Common myeloid progenitor, CD34-positive (primary cell): Measurements from ENCODE around the gene C4BPA.

Experiments
- CTCF ChIA-PET: fragments of 350-600 bp; sonication (Branson Sonifier 250); formaldehyde crosslinking; loops from one replicate; lab custom pipeline; 2021; ENCODE audit warnings: antibody characterized with exemption; lab: Charles Lee
- POLR2A ChIA-PET: fragments of 350-600 bp; sonication (Branson Sonifier 250); formaldehyde crosslinking; loops from one replicate; lab custom pipeline; 2021; ENCODE audit warnings: antibody characterized with exemption; lab: Charles Lee
- DNase-seq, 3 donors: peaks; one replicate each; pipeline versions ENCODE4 v3.0.0 to v3.0.0-alpha.2; 2013
- H3K27ac ChIP-seq, 2 experiments: 1 replicate in 1 of 2; 2 replicates in 1 of 2; pipeline ENCODE4 v1.7.0; 2013; ENCODE audit warnings: inconsistent platforms in 2 of 2, low read length in 2 of 2, mild to moderate bottlenecking in 2 of 2, low read depth in 1 of 2, moderate library complexity in 1 of 2; ENCODE audit not compliant: severe bottlenecking in 2 of 2, insufficient read depth in 1 of 2, poor library complexity in 1 of 2
- H3K27me3 ChIP-seq, 5 experiments: replicated peaks in 2 of 5; 1 replicate in 3 of 5; 2 replicates in 2 of 5; pipeline versions ENCODE4 v1.6.1 to v1.7.0; 2013; ENCODE audit warnings: low read length in 4 of 5, mild to moderate bottlenecking in 2 of 5, moderate library complexity in 2 of 5, inconsistent platforms in 1 of 5; ENCODE audit not compliant: insufficient read depth in 5 of 5, control insufficient read depth in 4 of 5
- H3K36me3 ChIP-seq, 4 experiments: 1 replicate in 2 of 4; 2 replicates in 2 of 4; pipeline versions ENCODE4 v1.6.1 to v1.7.0; 2013; ENCODE audit warnings: low read length in 3 of 4, control low read depth in 1 of 4, mild to moderate bottlenecking in 1 of 4; ENCODE audit not compliant: control insufficient read depth in 4 of 4, insufficient read depth in 4 of 4
- H3K4me1 ChIP-seq, 4 experiments: 1 replicate in 3 of 4; 2 replicates in 1 of 4; pipeline versions ENCODE4 v1.6.1 to v1.7.1; 2013; ENCODE audit warnings: low read length in 3 of 4, mild to moderate bottlenecking in 3 of 4, control low read depth in 1 of 4, inconsistent platforms in 1 of 4, moderate library complexity in 1 of 4; ENCODE audit not compliant: control insufficient read depth in 4 of 4, insufficient read depth in 4 of 4; ENCODE audit errors: control extremely low read depth in 1 of 4
- H3K4me3 ChIP-seq, 7 experiments: 1 replicate in 4 of 7; 2 replicates in 3 of 7; pipeline versions ENCODE4 v1.5.1 to v1.7.0; 2013; ENCODE audit warnings: mild to moderate bottlenecking in 7 of 7, low read length in 6 of 7, moderate library complexity in 6 of 7, inconsistent platforms in 2 of 7, low read depth in 2 of 7, control low read depth in 1 of 7; ENCODE audit not compliant: insufficient read depth in 4 of 7, control insufficient read depth in 1 of 7; ENCODE audit errors: extremely low read depth in 1 of 7
- H3K9me3 ChIP-seq, 5 experiments: 1 replicate in 4 of 5; 2 replicates in 1 of 5; pipeline versions ENCODE4 v1.6.1 to v1.7.1; 2013; ENCODE audit warnings: low read length in 4 of 5, mild to moderate bottlenecking in 2 of 5, inconsistent platforms in 1 of 5, low read depth in 1 of 5, moderate library complexity in 1 of 5; ENCODE audit not compliant: control insufficient read depth in 4 of 5, insufficient read depth in 2 of 5; ENCODE audit errors: control extremely low read depth in 1 of 5
- WGBS: methylation state at CpG from one replicate; pipeline ENCODE4 v1.1.5; 2013; ENCODE audit not compliant: insufficient coverage; 5-methylcytosine and 5-hydroxymethylcytosine counted together

The C4BPA gene

GRCh38 chr1:207191776-207192175 lies 87.7 kb downstream of the C4BPA start:
- WGBS, result 93% methylated on average over 3 of the region's 3 CpGs
- H3K27me3 ChIP-seq, result no peaks in the 10 kb centered on the region
- CTCF ChIA-PET, result no interaction called here
- no peak overlapping the region for H3K4me3 ChIP-seq
- DNase-seq, result no peak
- no peaks in the 10 kb centered on the region for H3K36me3 ChIP-seq
- POLR2A ChIA-PET, result no interaction called here
- H3K4me1 ChIP-seq, result peaks cover 0 to 3% (median 0%) of the 10 kb centered on the region in 4 experiments
- no peak overlapping the region for H3K27ac ChIP-seq
- H3K9me3 ChIP-seq, result no peaks in the 10 kb centered on the region

GRCh38 chr1:207194197-207194596 lies 90.2 kb downstream of the C4BPA start:
- Histone ChIP-seq H3K4me3 (no peak overlapping the region), H3K27ac (no peak overlapping the region), H3K27me3 (no peaks in the 10 kb centered on the region), H3K36me3 (no peaks in the 10 kb centered on the region), H3K9me3 (no peaks in the 10 kb centered on the region), H3K4me1 (no peaks in the 10 kb centered on the region)
- ChIA-PET CTCF (no interaction called here), POLR2A (no interaction called here)
- DNase-seq, result no peak
- WGBS, result no CpG with 5 or more reads among the region's 1 CpG
